HG03064 (cell line): Measurements from ENCODE around the gene ATF5.
"Not testable (repeated sequence)": the region's sequence is repeated elsewhere in the genome, so short reads cannot be mapped to it uniquely, and the experiment has no call there.

Source experiments
- ATAC-seq: cut with Tn5 transposase; IDR thresholded peaks from one replicate; pipeline ENCODE4 v1.9.1; 2021; ENCODE audit warnings: low read depth; ENCODE audit not compliant: unreplicated experiment

Gene ATF5

GRCh38 chr19:49969355-49969754 lies 40.4 kb downstream of the ATF5 start:
- ATAC-seq: not testable (repeated sequence)

- ATAC-seq: no peak
Measured at GRCh38 chr19:49971991-49972411, 43.0 kb downstream of the ATF5 start.

- no peak for ATAC-seq
Measured at GRCh38 chr19:49972841-49973240, 43.8 kb downstream of the ATF5 start.

GRCh38 chr19:49973987-49974386 lies 45.0 kb downstream of the ATF5 start:
- no peak for ATAC-seq

- ATAC-seq: no peak
Measured at GRCh38 chr19:49975051-49975450, 46.0 kb downstream of the ATF5 start.

GRCh38 chr19:49976496-49976895 lies 47.5 kb downstream of the ATF5 start:
- ATAC-seq: no peak

- no peak for ATAC-seq
Measured at GRCh38 chr19:49977076-49977475, 48.1 kb downstream of the ATF5 start.

GRCh38 chr19:49977881-49978280 lies 48.9 kb downstream of the ATF5 start:
- no peak for ATAC-seq

- ATAC-seq: no peak
Measured at GRCh38 chr19:49978324-49978723, 49.3 kb downstream of the ATF5 start.

GRCh38 chr19:49981603-49982593 lies 52.9 kb downstream of the ATF5 start:
- ATAC-seq: no peak
